COLO829 (cell line): ENCODE data around the gene EPB41L1.

Experiments used
- DNase-seq: peaks from one replicate; pipeline ENCODE4 v3.0.0; 2012; ENCODE audit warnings: low spot score

The EPB41L1 gene

GRCh38 chr20:36261389-36262105 lies 107.0 kb downstream of the EPB41L1 start:
- DNase-seq: no peak

GRCh38 chr20:36262440-36262839 lies 107.9 kb downstream of the EPB41L1 start:
- DNase-seq: no peak

- DNase-seq: no peak
These were observed 110.1 kb downstream of the EPB41L1 start for GRCh38 chr20:36264426-36265246.

- no peak for DNase-seq
These were observed 111.6 kb downstream of the EPB41L1 start for GRCh38 chr20:36266189-36266588.

GRCh38 chr20:36267605-36268381 lies 113.3 kb downstream of the EPB41L1 start:
- no peak for DNase-seq

- DNase-seq: no peak
These were observed 114.2 kb downstream of the EPB41L1 start for GRCh38 chr20:36268440-36269342.

- no peak for DNase-seq
These were observed 115.0 kb downstream of the EPB41L1 start for GRCh38 chr20:36269507-36269906.

GRCh38 chr20:36270744-36271638 lies 116.5 kb downstream of the EPB41L1 start:
- DNase-seq: no peak

- no peak for DNase-seq
These were observed 117.4 kb downstream of the EPB41L1 start for GRCh38 chr20:36271639-36272546.

- no peak for DNase-seq
These were observed 118.1 kb downstream of the EPB41L1 start for GRCh38 chr20:36272547-36273220.

GRCh38 chr20:36273414-36274180 lies 119.1 kb downstream of the EPB41L1 start:
- DNase-seq: peak; percentile 23

GRCh38 chr20:36274181-36274841 lies 119.8 kb downstream of the EPB41L1 start:
- no peak for DNase-seq

GRCh38 chr20:36275011-36275410 lies 120.5 kb downstream of the EPB41L1 start:
- no peak for DNase-seq

- DNase-seq: no peak
These were observed 121.1 kb downstream of the EPB41L1 start for GRCh38 chr20:36275441-36276189.

- DNase-seq: no peak
These were observed 123.0 kb downstream of the EPB41L1 start for GRCh38 chr20:36277546-36277945.

GRCh38 chr20:36279362-36279761 lies 124.8 kb downstream of the EPB41L1 start:
- DNase-seq: no peak

- no peak for DNase-seq
These were observed 125.2 kb downstream of the EPB41L1 start for GRCh38 chr20:36279776-36280175.
